HG03457 (cell line): ENCODE measurements around the gene TMEM258.

Experiments
- ATAC-seq: cut with Tn5 transposase; IDR thresholded peaks from one replicate; pipeline ENCODE4 v1.9.1; 2021; ENCODE audit warnings: moderate number of reproducible peaks; ENCODE audit not compliant: unreplicated experiment

TMEM258 gene

DNA sequence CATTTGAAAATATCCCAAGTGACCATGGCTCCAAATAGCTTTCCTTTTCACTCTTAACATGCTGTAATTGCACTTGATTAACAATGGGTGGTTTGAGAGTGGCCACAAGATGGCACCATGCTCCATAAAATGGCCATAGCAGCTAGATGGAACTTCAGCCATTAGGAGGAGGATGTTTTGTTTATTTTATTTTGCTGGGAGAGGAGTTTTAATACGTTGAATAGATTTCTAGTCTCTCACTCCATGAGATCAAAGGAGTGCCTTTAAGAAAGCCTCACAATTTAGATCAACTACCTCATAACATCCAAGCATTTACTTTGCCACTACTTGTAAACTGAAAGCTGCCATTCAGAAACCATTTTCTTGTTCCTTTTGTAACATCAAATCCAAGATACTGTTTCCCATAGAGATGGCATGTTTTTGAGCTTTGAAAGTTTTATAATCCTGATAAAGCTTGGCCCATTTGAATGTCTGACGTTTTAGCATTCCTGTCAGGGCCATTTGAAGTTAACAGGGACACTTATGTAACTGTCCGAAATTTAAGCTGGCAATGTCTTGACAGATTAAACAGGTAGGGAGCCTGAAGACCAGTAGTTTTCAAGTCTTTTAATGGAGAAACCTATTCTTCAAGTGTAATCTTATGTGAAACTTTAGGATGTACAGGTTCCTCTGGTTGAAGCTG, 5.0 kb upstream of the TMEM258 start:
- ATAC-seq, result no peak

DNA sequence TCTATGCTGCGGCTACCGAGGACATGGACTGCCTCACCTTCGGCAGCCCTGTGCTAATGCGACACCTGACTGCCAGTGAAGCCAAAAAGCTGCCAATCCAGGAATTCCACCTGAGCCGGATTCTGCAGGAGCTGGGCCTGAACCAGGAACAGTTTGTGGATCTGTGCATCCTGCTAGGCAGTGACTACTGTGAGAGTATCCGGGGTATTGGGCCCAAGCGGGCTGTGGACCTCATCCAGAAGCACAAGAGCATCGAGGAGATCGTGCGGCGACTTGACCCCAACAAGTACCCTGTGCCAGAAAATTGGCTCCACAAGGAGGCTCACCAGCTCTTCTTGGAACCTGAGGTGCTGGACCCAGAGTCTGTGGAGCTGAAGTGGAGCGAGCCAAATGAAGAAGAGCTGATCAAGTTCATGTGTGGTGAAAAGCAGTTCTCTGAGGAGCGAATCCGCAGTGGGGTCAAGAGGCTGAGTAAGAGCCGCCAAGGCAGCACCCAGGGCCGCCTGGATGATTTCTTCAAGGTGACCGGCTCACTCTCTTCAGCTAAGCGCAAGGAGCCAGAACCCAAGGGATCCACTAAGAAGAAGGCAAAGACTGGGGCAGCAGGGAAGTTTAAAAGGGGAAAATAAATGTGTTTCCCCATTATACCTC, 3.6 kb upstream of the TMEM258 start:
- no peak for ATAC-seq

DNA sequence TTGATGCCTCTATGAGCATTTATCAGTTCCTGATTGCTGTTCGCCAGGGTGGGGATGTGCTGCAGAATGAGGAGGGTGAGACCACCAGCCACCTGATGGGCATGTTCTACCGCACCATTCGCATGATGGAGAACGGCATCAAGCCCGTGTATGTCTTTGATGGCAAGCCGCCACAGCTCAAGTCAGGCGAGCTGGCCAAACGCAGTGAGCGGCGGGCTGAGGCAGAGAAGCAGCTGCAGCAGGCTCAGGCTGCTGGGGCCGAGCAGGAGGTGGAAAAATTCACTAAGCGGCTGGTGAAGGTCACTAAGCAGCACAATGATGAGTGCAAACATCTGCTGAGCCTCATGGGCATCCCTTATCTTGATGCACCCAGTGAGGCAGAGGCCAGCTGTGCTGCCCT, 3.1 kb upstream of the TMEM258 start:
- no peak for ATAC-seq

DNA sequence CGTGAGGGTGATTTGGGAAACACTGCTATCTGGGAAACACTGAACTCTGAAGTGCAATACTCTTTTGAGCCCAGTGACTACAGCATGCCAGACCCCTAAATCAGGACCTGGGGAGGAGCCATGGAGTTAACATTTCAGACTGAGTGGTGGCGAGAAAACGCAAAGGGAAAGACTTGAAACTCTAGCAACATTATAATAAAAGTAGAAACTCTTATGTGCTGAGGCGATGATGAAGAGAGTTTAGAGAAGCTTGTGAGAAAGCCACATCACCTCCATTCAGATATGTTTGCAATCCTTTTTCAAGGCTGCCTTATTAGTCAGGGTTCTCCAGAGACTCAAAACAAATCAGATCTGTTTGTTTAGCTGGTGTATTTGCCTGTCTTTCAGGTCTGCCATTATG, 2.2 kb upstream of the TMEM258 start:
- no peak for ATAC-seq

DNA sequence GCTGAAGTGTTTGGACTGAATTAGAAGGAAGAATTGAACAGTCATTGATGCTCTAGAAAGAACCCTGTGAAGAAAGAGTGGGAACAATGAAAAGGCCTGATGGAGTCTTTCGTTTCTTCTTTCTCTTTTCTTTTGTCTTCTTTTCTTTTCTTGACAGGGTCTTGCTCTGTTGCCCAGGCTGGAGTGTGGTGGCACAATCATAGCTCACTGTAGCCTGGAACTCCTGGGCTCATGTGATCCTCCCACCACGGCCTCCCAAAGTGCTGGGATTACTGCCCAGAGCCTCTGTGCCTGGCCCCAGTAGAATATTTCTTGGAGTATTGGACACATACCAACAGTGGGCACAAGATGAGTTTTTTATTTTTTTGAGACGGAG, 1.4 kb upstream of the TMEM258 start:
- ATAC-seq, result no peak

DNA sequence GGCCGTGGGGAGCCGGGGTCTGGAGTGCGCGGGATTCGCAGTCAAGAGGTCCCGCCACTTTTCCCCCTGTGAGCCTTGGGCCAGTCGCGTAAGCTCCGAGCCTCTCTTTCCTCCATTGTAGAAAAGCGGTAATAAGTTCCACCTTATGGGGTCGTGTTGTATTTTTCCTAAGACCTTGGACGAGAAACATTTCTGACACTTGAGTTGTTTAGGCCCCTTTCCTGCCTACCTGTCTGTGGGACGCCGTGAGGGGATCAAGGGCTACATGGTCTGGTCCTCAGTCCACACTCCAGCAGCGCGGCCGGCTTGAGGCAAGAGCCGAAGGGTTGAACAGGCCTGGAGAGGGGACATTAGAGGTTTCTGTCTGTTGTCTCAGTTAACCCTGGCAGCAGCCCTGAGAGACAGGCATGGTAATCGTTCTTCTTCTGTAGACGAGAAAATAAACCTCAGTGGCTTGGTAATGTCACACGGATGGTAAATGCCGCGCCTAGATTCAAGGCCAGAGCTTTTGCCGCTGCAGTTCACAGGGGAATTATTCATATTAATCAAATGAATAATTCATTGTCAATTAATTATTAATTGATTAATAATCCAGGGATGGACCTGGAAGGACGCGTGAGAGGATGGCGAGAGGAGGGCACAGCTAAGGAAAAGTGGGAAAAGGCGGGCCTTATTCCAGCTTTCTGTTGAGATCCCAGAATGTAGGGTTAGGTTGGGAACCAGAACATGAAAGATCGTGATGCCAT, 857 bp upstream of the TMEM258 start:
- no peak for ATAC-seq

DNA sequence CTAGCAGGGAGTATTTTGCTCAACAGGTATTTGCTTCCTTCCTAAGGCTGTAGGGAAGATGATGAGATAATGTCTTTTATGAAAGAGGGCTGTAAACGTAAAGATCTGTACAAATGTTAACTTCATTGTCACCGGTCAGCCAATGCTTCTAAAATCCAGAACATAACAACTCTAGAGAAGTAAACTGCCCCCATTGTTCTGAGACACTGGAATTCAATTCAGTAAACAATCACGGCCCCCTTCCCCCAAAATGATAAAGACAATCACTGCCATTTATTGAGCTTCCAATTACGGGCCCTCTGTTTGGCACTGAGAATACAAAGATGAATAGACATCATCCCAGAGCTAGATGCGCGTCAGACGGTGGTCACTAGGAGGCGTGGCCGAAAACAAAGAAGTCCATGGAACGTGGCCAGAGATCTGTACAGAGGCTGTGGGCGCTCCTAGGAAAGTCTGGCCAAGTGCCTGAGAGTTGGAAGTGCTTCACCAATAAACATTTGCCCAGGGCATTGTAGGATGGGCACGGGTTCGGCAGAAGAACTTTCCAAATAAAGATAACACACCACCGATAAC, 576 bp downstream of the TMEM258 start:
- ATAC-seq, result no peak

DNA sequence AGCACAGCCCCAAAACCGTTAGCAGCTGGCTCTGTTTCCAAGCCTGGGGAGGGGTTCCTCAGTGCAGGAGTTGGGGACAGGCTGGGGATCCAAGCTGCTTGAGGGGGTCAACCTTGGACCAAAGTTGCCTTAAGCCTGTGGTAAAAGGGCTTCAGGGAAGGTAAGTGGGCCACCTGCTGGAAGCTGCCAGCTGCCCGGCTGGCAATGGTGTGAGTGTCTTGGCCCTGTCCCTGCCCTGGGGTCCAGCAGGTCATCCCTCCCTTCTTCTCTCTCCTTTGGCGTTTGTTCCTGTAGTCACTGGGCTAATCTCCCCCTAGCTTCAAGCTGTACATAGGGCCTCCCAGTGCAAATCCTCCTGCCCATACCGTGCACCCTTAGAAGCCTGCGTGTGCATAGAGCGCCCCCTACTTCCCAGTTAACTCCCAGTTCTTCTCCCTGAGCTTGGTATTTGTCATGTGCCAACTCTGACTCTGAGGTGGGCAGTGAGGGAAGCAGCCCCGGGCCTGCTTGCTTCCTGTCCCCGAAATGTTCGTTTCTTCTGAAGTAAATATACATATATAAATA, 4.4 kb downstream of the TMEM258 start:
- no peak for ATAC-seq

DNA sequence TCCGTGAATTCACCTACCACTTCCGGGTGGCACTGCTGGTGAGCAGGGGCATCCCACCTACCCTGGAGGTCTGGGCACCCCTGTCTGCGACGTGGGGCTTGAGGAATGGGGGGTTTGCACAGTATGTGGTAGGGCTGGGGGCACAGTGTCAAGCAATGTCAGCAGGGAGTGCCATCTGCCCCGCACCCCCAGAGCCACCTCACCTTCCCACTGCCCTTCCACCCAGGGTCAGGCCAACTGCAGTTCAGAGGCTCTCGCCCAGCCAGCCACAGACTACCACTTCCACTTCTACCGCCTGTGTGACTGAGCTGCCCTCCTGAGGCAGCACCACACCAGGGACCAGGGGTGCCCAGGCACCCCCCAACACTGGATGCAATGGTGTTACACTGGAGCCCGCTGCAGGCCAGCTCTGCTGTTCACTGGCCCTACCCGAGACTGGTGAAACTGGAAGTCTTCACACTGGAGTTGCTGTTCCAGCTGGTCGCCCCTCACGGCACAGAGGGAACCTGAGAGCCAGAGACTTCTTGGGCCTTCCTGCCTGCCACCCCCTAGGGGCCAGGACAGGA, 6.5 kb downstream of the TMEM258 start:
- ATAC-seq, result no peak

DNA sequence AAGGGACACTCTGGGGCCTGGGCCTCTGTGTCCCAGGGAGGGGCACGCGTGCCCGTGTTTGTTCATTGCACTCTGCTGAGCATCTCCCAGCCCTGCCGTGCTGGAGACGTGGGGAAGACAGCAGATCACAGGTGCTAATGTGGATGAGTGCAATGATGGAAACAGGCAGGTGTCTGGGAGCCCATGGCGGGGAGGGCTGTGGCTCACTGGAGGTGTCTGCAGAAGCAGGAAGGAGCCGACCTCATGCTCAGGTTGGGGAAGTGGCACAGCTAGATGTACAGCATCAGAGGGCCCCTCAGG, 7.9 kb downstream of the TMEM258 start:
- no peak for ATAC-seq

DNA sequence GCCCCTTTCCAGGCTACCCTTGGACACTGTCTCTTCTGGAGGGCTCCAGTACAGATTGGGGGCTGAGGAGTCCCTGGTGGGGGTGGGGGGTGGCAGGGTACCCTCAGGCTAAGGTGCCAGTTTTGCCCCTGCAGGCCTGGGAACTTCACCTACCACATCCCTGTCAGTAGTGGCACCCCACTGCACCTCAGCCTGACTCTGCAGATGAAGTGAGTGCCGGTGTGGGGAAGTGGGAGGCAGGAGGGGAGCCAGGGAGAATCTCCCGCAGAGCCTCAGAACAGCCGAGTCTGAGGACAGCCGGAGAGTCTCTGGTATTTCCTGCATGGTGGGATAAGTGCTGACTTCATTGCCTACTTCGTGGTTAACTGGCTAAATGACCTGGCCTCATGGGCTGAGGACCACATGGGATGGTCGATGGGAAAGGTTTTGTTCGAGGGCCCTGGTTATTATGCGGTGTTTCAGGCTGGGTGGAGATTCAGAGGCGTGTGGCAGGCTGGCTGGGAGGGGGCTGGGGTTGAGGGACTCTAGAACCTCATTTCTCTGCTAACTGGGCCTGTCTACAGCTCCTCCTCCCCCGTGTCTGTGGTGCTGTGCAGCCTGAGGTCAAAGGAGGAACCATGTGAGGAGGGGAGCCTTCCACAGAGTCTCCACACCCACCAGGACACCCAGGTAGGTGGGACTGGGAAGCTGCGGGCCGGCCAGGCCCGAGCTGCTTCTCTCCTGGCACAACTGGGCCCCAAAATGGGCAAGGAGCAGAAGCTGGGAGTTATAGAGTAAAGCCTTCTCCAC, 8.5 kb downstream of the TMEM258 start:
- no peak for ATAC-seq

DNA sequence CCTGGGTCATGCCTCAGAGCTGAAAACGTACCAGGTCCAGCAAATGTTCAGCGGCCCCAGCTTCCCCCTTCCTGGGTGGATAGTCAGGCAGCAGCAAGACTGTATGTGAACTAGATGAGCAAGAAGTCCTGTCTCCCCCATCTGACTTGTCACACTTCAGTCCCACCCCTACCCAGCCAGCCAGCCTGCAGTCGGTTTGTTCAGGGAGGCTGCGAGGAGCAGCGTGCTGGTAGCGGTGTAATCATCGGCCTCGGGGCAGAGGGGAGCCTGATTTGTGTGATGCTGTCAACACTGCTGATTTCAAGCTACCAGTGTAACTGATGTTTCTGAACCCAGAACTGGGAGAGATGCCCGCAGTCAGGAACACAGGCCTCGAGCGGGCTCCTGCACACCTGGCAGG, 9.6 kb downstream of the TMEM258 start:
- ATAC-seq, result no peak

DNA sequence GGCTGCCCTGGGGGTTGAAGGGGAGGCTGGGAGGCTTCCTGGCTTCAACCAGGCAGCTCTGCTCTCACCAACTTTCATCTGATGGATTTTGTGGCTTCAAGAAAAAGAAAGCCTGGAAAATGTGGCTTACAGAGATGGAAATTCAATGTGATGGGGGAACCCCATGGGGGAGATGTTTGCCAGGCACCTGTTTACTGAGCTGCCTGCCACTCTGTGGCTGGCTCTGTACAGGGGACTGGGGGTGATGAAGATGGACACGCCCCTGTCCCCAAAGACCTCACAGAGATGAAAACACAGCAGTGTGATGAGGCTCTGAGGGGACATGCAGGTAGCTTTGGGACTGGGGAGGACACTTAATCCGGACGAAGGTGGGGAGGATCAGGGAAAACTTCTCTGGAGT, 10.1 kb downstream of the TMEM258 start:
- no peak for ATAC-seq

DNA sequence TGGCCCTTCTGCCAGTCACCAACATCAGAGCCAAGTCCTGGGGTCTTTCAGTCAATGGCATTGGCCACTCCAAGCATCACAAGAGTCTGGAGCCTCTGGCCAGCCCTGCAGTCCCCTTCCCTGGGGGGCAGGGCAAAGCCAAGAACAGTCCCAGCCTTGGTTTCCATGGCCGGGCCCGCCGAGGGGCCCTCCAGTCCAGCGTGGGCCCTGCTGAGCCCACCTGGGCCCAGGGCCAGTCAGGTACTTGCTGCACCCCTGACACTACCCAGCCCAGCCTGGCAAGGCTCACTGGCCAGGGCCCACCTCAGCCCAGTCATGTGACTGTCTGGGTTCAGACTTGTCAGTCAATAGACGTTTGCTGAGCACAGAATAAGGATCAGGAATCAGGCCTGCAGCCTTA, 10.8 kb downstream of the TMEM258 start:
- no peak for ATAC-seq

DNA sequence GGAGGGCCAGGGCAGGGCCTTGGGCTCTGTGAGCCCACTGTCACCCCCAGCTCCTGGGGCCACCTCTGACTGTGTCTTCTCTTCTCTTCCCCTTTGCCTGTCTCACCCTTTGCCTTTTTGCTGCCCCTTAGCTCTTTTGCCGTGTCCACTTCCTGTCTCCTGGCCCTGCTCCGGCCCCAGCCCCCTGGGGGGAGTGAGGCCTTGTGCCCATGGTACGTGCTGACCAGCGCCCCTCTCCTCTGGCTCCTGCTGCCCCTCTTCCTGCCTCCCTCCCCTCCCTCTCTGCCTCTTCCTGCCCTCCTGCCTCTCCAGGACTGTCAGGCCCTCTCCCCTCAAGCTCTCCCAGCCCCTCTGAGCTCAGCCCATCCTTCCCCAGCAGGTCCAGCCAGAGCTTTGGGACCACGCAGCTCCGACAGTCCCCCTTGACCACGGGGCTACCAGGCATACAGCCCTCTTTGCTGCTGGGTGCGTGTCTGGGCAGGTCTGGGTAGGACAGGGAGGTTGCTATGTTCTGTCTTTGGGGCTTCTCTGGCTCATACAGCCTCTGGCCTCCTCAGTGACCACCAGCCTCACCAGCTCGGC, 11.7 kb downstream of the TMEM258 start:
- no peak for ATAC-seq

DNA sequence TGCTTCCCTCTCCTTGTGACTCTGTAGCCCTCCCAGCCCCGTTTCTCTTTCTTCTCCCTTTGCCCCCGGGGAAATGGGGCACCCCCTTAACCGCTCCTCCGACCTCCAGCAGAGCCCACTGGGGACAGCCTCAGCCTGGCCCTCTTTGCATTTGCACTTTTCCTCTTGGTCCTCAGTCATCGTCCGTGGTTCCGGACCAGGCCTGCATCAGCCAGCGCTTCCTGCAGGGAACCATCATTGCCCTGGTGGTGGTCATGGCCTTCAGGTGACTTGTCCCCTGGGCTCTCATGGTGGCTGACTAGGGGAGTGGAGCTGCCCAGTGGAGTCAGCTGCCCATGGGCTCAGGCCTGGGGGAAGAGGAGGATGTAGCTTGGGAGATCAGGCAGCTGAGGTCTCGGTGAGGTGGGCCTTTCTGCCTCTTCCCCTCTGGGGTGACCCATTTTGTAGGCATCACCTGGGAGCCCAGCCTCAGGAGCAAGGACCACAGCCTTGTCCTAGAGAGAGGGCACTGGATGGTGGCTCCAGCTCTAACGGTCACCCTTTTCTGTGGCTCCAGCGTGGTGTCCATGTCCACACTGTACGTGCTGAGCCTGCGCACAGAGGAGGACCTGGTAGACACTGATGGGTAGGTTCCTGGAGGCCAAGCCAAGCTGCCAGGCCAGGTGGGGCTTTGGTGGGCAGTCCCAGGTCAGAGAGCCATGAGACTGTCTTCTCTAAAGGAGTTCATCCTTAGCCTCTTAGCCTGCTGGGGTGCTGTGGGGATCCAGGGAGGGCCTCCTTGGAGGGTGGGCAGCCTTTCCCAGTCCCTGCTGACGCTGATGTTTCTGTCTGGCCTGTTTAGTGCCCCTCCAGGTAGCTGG, 12.5 kb downstream of the TMEM258 start:
- ATAC-seq, result no peak

DNA sequence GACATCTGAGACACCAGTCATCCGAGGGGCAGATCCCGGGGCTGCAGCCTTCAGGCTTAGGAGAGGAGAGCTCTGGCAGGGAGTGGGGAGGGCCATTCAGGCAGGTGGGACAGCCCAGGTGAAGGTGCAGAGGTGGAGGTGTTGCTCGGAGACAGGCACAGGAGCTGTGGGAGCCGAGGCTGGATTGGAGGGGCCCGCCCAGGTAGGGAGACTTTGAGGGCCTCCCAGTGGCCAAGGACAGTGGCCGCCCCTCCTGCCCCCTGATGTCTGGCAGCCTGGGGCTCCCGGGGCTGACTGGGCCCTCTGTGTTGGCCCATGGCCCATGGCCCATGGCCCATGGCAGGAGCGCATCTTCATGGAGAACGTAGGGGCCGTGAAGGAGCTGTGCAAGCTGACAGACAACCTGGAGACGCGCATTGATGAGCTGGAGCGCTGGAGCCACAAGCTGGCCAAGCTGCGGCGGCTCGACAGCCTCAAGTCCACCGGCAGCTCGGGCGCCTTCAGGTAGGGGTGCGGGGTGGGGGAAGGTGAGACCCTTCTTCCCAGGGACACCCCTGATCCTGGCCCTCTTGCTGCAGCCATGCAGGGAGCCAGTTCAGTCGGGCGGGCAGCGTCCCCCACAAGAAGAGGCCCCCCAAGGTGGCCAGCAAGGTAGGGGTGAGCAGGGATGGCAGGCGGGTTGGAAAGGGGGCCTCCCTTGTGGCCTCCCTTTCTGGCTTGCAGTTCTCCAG, 13.3 kb downstream of the TMEM258 start:
- no peak for ATAC-seq

DNA sequence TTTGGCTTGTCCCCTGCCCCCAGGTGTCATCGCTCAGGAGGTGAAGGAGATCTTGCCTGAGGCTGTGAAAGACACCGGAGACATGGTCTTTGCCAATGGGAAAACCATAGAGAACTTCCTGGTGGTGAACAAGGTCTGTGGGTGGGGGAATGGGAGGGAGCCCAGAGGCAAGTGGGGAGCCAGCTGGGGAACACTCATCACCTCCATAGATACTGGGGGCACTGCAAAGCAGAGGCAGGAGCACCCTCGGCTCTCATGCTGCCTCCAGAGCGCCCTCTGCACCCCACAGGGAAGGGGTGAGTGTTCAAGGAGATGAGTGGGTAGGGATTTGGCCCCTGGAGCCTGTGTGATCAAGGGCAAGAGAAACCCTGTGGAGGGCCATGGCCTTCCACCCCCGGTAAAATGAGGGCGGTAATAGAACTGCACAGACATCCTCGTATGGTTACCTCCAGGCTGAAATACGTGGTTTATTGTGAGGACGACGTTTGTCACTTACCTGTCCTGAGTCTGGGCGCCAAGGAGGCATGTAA, 14.0 kb downstream of the TMEM258 start:
- ATAC-seq, result no peak
